ENCODE measurements around the gene TRIM5.
"Not testable (repeated sequence)": the region's sequence is repeated elsewhere in the genome, so short reads cannot be mapped to it uniquely, and the experiment has no call there.

The TRIM5 gene

GRCh38 chr11:5686426-5686825 is 1.6 kb upstream of the TRIM5 start:
- no peak for DNase-seq

- no peak for DNase-seq
Measured at GRCh38 chr11:5684036-5684645, 733 bp downstream of the TRIM5 start.

GRCh38 chr11:5683620-5684019 is 1.3 kb downstream of the TRIM5 start:
- DNase-seq: peak; percentile 23

- DNase-seq: not testable (repeated sequence)
Measured at GRCh38 chr11:5682890-5683441, 1.9 kb downstream of the TRIM5 start.

GRCh38 chr11:5679811-5680210 is 5.1 kb downstream of the TRIM5 start:
- no peak for DNase-seq

- no peak for DNase-seq
Measured at GRCh38 chr11:5674391-5674790, 10.5 kb downstream of the TRIM5 start.

GRCh38 chr11:5671831-5672230 is 13.0 kb downstream of the TRIM5 start:
- no peak for DNase-seq

- no peak for DNase-seq
Measured at GRCh38 chr11:5666402-5666793, 18.5 kb downstream of the TRIM5 start.

GRCh38 chr11:5665746-5666401 is 19.0 kb downstream of the TRIM5 start:
- DNase-seq: no peak

- no peak for DNase-seq
Measured at GRCh38 chr11:5665051-5665570, 19.8 kb downstream of the TRIM5 start.

- DNase-seq: no peak
Measured at GRCh38 chr11:5663511-5663910, 21.4 kb downstream of the TRIM5 start.

- DNase-seq: no peak
Measured at GRCh38 chr11:5658318-5658717, 26.6 kb downstream of the TRIM5 start.

GRCh38 chr11:5656956-5657355 is 27.9 kb downstream of the TRIM5 start:
- DNase-seq: not testable (repeated sequence)

- DNase-seq: no peak
Measured at GRCh38 chr11:5655474-5655873, 29.4 kb downstream of the TRIM5 start.

GRCh38 chr11:5646139-5646538 is 38.7 kb downstream of the TRIM5 start:
- no peak for DNase-seq

- no peak for DNase-seq
Measured at GRCh38 chr11:5643585-5643984, 41.3 kb downstream of the TRIM5 start.

- no peak for DNase-seq
Measured at GRCh38 chr11:5639953-5640352, 44.9 kb downstream of the TRIM5 start.

GRCh38 chr11:5631969-5632635 is 52.8 kb downstream of the TRIM5 start:
- no peak for DNase-seq

GRCh38 chr11:5631417-5631816 is 53.5 kb downstream of the TRIM5 start:
- no peak for DNase-seq

- DNase-seq: no peak
Measured at GRCh38 chr11:5626196-5626595, 58.7 kb downstream of the TRIM5 start.

GRCh38 chr11:5625281-5625680 is 59.6 kb downstream of the TRIM5 start:
- no peak for DNase-seq

GRCh38 chr11:5624489-5625279 is 60.2 kb downstream of the TRIM5 start, which contains the start of gene TRIM34:
Gene TRIM34 (plus strand): TSS chr11:5625001. CDS start chr11:5632332, 7,331 bp downstream.
- peak; percentile 30 for DNase-seq

GRCh38 chr11:5622802-5623201 is 62.1 kb downstream of the TRIM5 start:
- DNase-seq: no peak

Measured in stimulated activated CD4-positive, alpha-beta T cell treated with anti-CD3 and anti-CD28 coated beads, Interleukin-4, amount 100 ng/mL, for 1 hour (primary cell).